WTC11 (cell line): Measurements from ENCODE around the gene SLC25A45. TPM values are rescaled to one million over a fixed set of nuclear protein-coding genes. Genes with fewer than 3 reads are reported as not detected.

Experiments
- ATAC-seq: fragments of 200-7000 bp; cut with Tn5 transposase; 2 replicates; pipeline ENCODE4 v1.10.0; 2021; ENCODE audit warnings: mild to moderate bottlenecking, moderate library complexity
- CTCF ChIA-PET: fragments of 300-600 bp; sonication (Branson Sonifier 250); formaldehyde crosslinking; loops from one replicate; lab custom pipeline; 2021; ENCODE audit warnings: antibody characterized with exemption; lab: Charles Lee
- POLR2A ChIA-PET: fragments of 350-600 bp; sonication (Branson Sonifier 250); formaldehyde crosslinking; loops from one replicate; lab custom pipeline; 2021; ENCODE audit warnings: antibody characterized with exemption; lab: Charles Lee
- DNase-seq: peaks from one replicate; pipeline ENCODE4 v3.0.0; 2021; ENCODE audit warnings: low spot score
- H3K27ac Mint-ChIP-seq: 2 replicates; pipeline ENCODE4 v1.8.0; 2021; ENCODE audit warnings: mixed read lengths
- H3K27me3 Mint-ChIP-seq: 2 replicates; pipeline ENCODE4 v1.8.0; 2021; ENCODE audit warnings: low read depth, mild to moderate bottlenecking, moderate library complexity, mixed read lengths
- H3K36me3 Mint-ChIP-seq: 2 replicates; pipeline ENCODE4 v1.8.0; 2021; ENCODE audit warnings: mixed read lengths
- H3K4me1 Mint-ChIP-seq: 2 replicates; pipeline ENCODE4 v1.8.0; 2022; ENCODE audit warnings: mixed read lengths
- H3K4me3 Mint-ChIP-seq: 2 replicates; pipeline ENCODE4 v1.8.0; 2021; ENCODE audit warnings: mild to moderate bottlenecking, moderate library complexity, mixed read lengths
- H3K9me3 Mint-ChIP-seq: 2 replicates; pipeline ENCODE4 v1.8.0; 2021; ENCODE audit warnings: mixed read lengths
- CBFB ChIP-seq: sonication (generic); formaldehyde crosslinking; IDR thresholded peaks from 2 replicates; pipeline ENCODE4 v1.8.1; 2022; ENCODE audit warnings: mild to moderate bottlenecking, low read depth, missing genetic modification reagents
- ELF4 ChIP-seq: sonication (generic); formaldehyde crosslinking; IDR thresholded peaks from 2 replicates; pipeline ENCODE4 v1.8.1; 2022; ENCODE audit warnings: low read depth, mild to moderate bottlenecking, moderate library complexity, missing genetic modification reagents
- GRHL2 ChIP-seq: fragments of 250-450 bp; sonication (Bioruptor Pico); IDR thresholded peaks from 2 replicates; pipeline ENCODE4 v1.8.0; 2022; ENCODE audit warnings: mild to moderate bottlenecking, moderate library complexity; ENCODE audit not compliant: insufficient replicate concordance, severe bottlenecking
- IRF2 ChIP-seq: sonication (generic); formaldehyde crosslinking; IDR thresholded peaks from 2 replicates; pipeline ENCODE4 v1.8.0; 2022; ENCODE audit warnings: low read depth, missing genetic modification reagents, borderline replicate concordance
- JAZF1 ChIP-seq: fragments of 250-450 bp; sonication (Bioruptor Pico); IDR thresholded peaks from 2 replicates; pipeline ENCODE4 v1.9.0; 2021; ENCODE audit warnings: moderate library complexity, mild to moderate bottlenecking, inconsistent platforms
- NR1H2 ChIP-seq: sonication (generic); formaldehyde crosslinking; IDR thresholded peaks from 2 replicates; pipeline ENCODE4 v1.9.0; 2021; ENCODE audit warnings: mild to moderate bottlenecking, moderate library complexity, missing genetic modification reagents
- ZNF138 ChIP-seq: sonication (generic); formaldehyde crosslinking; conservative IDR thresholded peaks from 2 replicates; pipeline ENCODE4 v1.8.1; 2022; ENCODE audit warnings: mild to moderate bottlenecking, moderate library complexity, missing genetic modification reagents
- ZNF396 ChIP-seq: fragments of 250-450 bp; sonication (Bioruptor Pico); IDR thresholded peaks from 2 replicates; pipeline ENCODE4 v1.8.0; 2021; ENCODE audit warnings: mild to moderate bottlenecking, moderate library complexity, borderline replicate concordance
- total RNA-seq: library from RNA; stranded (reverse); gene quantifications from 3 replicates; pipeline ENCODE4 v1.2.3, GENCODE V29; 2021
- TF ChIP-seq, protein P1 (sequence below): sonication (generic); formaldehyde crosslinking; IDR thresholded peaks from 2 replicates; pipeline ENCODE4 v1.8.0; 2022; ENCODE audit warnings: mild to moderate bottlenecking, missing genetic modification reagents
- TF ChIP-seq, protein P2 (sequence below): sonication (generic); formaldehyde crosslinking; IDR thresholded peaks from 2 replicates; pipeline ENCODE4 v1.8.0; 2023; ENCODE audit warnings: mild to moderate bottlenecking, missing genetic modification reagents
- TF ChIP-seq, protein P3 (sequence below): fragments of 250-450 bp; sonication (Bioruptor Pico); IDR thresholded peaks from 2 replicates; pipeline ENCODE4 v1.9.0; 2021; ENCODE audit warnings: mild to moderate bottlenecking
- TF ChIP-seq, protein P4 (sequence below): sonication (generic); formaldehyde crosslinking; IDR thresholded peaks from 2 replicates; pipeline ENCODE4 v1.8.1; 2022; ENCODE audit warnings: low read depth, mild to moderate bottlenecking, moderate library complexity, missing genetic modification reagents, borderline replicate concordance
- TF ChIP-seq, protein P5 (sequence below): fragments of 250-450 bp; sonication (Bioruptor Pico); IDR thresholded peaks from 2 replicates; pipeline ENCODE4 v1.9.0; 2021; ENCODE audit warnings: moderate library complexity, mild to moderate bottlenecking, inconsistent platforms, borderline replicate concordance
- TF ChIP-seq, protein P6 (sequence below): sonication (generic); formaldehyde crosslinking; IDR thresholded peaks from 2 replicates; pipeline ENCODE4 v1.8.1; 2022; ENCODE audit warnings: missing genetic modification reagents, borderline replicate concordance
- TF ChIP-seq, protein P7 (sequence below): sonication (generic); formaldehyde crosslinking; IDR thresholded peaks from 2 replicates; pipeline ENCODE4 v1.8.1; 2023; ENCODE audit warnings: mild to moderate bottlenecking, missing genetic modification reagents, moderate library complexity
- TF ChIP-seq, protein P8 (sequence below): sonication (generic); formaldehyde crosslinking; IDR thresholded peaks from 2 replicates; pipeline ENCODE4 v1.8.1; 2022; ENCODE audit warnings: mild to moderate bottlenecking, missing genetic modification reagents, moderate library complexity, borderline replicate concordance

The SLC25A45 gene
- total RNA-seq, 1 experiment from 2014 or later, result 1.7 TPM

DNA sequence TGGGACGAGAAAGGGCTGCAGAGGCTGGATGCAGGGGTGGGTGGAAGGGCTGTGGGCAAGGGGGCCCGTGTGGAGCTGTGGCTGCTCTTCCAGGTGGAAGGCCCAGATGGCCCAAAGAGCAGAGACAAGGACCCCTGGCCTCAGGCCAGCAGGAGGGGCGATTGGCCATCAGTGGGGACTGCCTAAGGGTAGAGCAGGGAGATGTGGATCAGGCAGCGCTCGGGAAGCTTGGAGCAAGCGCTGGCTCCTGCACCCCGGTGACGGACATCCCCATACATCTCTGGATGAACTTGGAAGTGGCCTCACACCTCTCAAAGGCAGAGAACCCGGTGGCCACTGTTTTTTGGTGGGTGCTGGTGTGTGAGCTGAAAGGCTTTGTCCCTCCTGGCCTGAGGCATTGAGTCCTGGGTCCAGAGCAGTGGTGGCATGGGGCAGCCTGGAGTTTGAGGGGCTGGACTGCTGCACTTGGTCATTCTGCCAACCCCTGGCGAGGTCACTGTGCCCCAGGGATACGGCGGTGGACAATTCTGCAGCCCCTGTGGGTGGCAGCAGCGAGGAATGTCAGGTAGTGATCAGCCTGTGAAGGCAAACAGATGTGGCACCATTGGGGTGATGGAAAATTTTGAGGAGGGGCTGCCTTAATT lies 9.9 kb upstream of the SLC25A45 start:
- no peak for TF ChIP-seq CBFB
- TF ChIP-seq, protein P1, sequence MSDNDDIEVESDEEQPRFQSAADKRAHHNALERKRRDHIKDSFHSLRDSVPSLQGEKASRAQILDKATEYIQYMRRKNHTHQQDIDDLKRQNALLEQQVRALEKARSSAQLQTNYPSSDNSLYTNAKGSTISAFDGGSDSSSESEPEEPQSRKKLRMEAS, result no peak
- TF ChIP-seq ZNF138 (CRISPR knock-in tag), result no peak
- CTCF ChIA-PET, result interaction anchor here (1.2 to 2.4 kb wide), 3 partner anchors 14 to 148 kb away, joined by 3 to 9 read pairs (median 7); no protein-coding TSS in a partner anchor
- peaks cover 4% of the 10 kb centered on the region for H3K36me3 Mint-ChIP-seq
- POLR2A ChIA-PET, result no interaction called here
- no peak for DNase-seq
- H3K9me3 Mint-ChIP-seq, result no peaks in the 10 kb centered on the region
- H3K4me3 Mint-ChIP-seq, result no peak overlapping the region
- no peaks in the 10 kb centered on the region for H3K27me3 Mint-ChIP-seq
- H3K27ac Mint-ChIP-seq, result no peak overlapping the region
- ATAC-seq, result no peak
- peaks cover 14% of the 10 kb centered on the region for H3K4me1 Mint-ChIP-seq

DNA sequence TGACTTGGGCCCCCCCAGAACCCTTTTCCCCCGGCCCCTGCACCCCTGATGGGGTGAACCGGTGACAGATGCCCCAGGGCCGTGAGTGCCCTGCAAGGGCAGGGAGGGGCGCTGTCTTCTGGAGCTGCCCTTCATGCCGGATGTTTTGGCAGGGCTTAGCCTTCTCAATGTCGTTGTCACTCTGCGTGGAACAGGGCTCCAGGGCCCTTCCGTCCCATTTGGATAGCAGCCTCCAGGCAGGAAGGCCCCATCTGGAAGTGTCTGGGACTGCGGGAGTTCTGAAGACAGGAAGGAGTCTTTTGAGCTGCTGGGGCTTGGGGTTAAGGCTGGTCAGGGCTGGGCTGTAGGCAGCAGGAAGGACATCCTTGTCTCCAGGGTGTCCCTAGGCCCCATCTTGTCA lies 8.6 kb upstream of the SLC25A45 start:
- POLR2A ChIA-PET, result interaction anchor here (0.8 kb wide), 1 partner anchor 117 kb away, joined by 3 read pairs; no protein-coding TSS in a partner anchor
- H3K4me3 Mint-ChIP-seq, result no peak overlapping the region

DNA sequence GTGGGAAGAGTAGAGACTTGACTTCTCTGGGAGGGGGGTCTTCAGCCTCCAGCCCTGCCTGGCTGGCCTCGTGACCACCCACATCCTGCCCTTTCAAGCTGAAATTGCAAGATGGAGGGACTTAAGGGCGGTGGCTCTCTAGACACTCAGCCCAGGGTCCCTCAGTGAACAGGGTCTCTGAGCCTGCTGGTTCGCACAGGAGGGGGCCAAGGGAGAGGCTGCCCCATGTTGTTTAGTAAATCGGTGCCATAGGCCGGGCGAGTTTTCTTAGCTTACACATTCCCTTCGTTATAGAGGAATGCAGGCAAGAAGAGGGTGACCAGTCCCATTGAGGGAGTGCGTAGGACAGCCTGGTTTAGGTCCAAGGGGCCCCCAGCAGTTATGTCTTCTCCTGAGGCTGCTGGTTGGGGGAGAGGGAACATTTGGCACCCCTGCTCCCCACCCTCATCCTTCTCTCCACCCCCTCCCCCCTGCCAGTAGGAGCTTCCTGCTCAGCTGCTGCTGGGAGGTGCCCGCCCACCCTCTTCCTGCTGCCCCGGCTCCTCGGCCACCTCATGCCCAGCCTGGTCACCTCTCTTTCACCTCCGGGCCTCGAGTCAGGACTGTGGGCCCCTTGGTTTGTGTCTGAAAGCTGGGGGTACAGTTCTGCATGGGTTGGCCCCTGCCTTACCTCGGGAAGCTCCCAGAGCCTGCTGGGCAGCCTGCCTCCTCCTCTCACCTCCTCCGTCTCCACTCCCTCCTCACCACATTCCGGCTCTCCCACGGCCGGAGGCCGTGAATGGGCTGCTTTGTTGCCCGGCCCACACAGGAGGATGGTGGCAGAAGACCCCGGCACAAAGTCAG lies 7.9 kb upstream of the SLC25A45 start:
- Mint-ChIP-seq H3K4me1 (peaks cover 14% of the 10 kb centered on the region), H3K27ac (no peak overlapping the region), H3K9me3 (no peaks in the 10 kb centered on the region), H3K36me3 (no peaks in the 10 kb centered on the region), H3K27me3 (no peaks in the 10 kb centered on the region; the same call in 1 of the 2 replicates), H3K4me3 (no peak overlapping the region)
- ChIA-PET POLR2A (interaction anchor here (0.8 to 1.0 kb wide), 2 partner anchors 30 to 118 kb away, joined by 3 read pairs; no protein-coding TSS in a partner anchor), CTCF (interaction anchor here (0.5 to 2.4 kb wide), 12 partner anchors 10 to 248 kb away, joined by 3 to 9 read pairs (median 4); partner anchors contain the start of genes SIPA1 and ZNRD2)
- ATAC-seq, result peak; percentile 21; the same call in 1 of the 2 replicates
- DNase-seq, result no peak
- TF ChIP-seq, protein P2, sequence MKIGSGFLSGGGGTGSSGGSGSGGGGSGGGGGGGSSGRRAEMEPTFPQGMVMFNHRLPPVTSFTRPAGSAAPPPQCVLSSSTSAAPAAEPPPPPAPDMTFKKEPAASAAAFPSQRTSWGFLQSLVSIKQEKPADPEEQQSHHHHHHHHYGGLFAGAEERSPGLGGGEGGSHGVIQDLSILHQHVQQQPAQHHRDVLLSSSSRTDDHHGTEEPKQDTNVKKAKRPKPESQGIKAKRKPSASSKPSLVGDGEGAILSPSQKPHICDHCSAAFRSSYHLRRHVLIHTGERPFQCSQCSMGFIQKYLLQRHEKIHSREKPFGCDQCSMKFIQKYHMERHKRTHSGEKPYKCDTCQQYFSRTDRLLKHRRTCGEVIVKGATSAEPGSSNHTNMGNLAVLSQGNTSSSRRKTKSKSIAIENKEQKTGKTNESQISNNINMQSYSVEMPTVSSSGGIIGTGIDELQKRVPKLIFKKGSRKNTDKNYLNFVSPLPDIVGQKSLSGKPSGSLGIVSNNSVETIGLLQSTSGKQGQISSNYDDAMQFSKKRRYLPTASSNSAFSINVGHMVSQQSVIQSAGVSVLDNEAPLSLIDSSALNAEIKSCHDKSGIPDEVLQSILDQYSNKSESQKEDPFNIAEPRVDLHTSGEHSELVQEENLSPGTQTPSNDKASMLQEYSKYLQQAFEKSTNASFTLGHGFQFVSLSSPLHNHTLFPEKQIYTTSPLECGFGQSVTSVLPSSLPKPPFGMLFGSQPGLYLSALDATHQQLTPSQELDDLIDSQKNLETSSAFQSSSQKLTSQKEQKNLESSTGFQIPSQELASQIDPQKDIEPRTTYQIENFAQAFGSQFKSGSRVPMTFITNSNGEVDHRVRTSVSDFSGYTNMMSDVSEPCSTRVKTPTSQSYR (CRISPR knock-in tag), result no peak
- TF ChIP-seq, protein P3, sequence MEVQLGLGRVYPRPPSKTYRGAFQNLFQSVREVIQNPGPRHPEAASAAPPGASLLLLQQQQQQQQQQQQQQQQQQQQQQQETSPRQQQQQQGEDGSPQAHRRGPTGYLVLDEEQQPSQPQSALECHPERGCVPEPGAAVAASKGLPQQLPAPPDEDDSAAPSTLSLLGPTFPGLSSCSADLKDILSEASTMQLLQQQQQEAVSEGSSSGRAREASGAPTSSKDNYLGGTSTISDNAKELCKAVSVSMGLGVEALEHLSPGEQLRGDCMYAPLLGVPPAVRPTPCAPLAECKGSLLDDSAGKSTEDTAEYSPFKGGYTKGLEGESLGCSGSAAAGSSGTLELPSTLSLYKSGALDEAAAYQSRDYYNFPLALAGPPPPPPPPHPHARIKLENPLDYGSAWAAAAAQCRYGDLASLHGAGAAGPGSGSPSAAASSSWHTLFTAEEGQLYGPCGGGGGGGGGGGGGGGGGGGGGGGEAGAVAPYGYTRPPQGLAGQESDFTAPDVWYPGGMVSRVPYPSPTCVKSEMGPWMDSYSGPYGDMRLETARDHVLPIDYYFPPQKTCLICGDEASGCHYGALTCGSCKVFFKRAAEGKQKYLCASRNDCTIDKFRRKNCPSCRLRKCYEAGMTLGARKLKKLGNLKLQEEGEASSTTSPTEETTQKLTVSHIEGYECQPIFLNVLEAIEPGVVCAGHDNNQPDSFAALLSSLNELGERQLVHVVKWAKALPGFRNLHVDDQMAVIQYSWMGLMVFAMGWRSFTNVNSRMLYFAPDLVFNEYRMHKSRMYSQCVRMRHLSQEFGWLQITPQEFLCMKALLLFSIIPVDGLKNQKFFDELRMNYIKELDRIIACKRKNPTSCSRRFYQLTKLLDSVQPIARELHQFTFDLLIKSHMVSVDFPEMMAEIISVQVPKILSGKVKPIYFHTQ (CRISPR knock-in tag), result no peak
- TF ChIP-seq, protein P4, sequence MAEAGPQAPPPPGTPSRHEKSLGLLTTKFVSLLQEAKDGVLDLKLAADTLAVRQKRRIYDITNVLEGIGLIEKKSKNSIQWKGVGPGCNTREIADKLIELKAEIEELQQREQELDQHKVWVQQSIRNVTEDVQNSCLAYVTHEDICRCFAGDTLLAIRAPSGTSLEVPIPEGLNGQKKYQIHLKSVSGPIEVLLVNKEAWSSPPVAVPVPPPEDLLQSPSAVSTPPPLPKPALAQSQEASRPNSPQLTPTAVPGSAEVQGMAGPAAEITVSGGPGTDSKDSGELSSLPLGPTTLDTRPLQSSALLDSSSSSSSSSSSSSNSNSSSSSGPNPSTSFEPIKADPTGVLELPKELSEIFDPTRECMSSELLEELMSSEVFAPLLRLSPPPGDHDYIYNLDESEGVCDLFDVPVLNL (CRISPR knock-in tag), result no peak
- TF ChIP-seq JAZF1 (CRISPR knock-in tag) (no peak), IRF2 (no peak), ZNF396 (no peak)
- TF ChIP-seq, protein P5, sequence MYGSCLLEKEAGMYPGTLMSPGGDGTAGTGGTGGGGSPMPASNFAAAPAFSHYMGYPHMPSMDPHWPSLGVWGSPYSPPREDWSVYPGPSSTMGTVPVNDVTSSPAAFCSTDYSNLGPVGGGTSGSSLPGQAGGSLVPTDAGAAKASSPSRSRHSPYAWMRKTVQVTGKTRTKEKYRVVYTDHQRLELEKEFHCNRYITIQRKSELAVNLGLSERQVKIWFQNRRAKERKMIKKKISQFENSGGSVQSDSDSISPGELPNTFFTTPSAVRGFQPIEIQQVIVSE (CRISPR knock-in tag), result no peak

More for the DNA sequence above, 8.6 kb upstream of the SLC25A45 start:
- peak; percentile 65 for ATAC-seq
- H3K4me1 Mint-ChIP-seq, result peaks cover 14% of the 10 kb centered on the region
- peak overlapping the region; percentile 65; the same call in 1 of the 2 replicates for H3K27ac Mint-ChIP-seq
- H3K9me3 Mint-ChIP-seq, result no peaks in the 10 kb centered on the region
- no peak for TF ChIP-seq NR1H2 (CRISPR knock-in tag)
- TF ChIP-seq, protein P6, sequence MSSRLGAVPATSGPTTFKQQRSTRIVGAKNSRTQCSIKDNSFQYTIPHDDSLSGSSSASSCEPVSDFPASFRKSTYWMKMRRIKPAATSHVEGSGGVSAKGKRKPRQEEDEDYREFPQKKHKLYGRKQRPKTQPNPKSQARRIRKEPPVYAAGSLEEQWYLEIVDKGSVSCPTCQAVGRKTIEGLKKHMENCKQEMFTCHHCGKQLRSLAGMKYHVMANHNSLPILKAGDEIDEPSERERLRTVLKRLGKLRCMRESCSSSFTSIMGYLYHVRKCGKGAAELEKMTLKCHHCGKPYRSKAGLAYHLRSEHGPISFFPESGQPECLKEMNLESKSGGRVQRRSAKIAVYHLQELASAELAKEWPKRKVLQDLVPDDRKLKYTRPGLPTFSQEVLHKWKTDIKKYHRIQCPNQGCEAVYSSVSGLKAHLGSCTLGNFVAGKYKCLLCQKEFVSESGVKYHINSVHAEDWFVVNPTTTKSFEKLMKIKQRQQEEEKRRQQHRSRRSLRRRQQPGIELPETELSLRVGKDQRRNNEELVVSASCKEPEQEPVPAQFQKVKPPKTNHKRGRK (CRISPR knock-in tag), result no peak
- TF ChIP-seq ELF4 (CRISPR knock-in tag), result no peak
- TF ChIP-seq CBFB, result 0 out of 2 replicates have a peak, but pooled peaks have one; percentile 29
- TF ChIP-seq JAZF1 (CRISPR knock-in tag), result no peak
- TF ChIP-seq, protein P7, sequence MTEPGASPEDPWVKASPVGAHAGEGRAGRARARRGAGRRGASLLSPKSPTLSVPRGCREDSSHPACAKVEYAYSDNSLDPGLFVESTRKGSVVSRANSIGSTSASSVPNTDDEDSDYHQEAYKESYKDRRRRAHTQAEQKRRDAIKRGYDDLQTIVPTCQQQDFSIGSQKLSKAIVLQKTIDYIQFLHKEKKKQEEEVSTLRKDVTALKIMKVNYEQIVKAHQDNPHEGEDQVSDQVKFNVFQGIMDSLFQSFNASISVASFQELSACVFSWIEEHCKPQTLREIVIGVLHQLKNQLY, result no peak
- TF ChIP-seq, protein P8, sequence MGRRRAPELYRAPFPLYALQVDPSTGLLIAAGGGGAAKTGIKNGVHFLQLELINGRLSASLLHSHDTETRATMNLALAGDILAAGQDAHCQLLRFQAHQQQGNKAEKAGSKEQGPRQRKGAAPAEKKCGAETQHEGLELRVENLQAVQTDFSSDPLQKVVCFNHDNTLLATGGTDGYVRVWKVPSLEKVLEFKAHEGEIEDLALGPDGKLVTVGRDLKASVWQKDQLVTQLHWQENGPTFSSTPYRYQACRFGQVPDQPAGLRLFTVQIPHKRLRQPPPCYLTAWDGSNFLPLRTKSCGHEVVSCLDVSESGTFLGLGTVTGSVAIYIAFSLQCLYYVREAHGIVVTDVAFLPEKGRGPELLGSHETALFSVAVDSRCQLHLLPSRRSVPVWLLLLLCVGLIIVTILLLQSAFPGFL (CRISPR knock-in tag), result no peak
- TF ChIP-seq GRHL2 (CRISPR knock-in tag), result no peak
- H3K36me3 Mint-ChIP-seq, result no peaks in the 10 kb centered on the region
- DNase-seq, result peak; percentile 40
- CTCF ChIA-PET, result interaction anchor here (0.5 to 2.4 kb wide), 15 partner anchors 11 to 247 kb away, joined by 3 to 9 read pairs (median 4); partner anchors contain the start of genes SIPA1 and ZNRD2
- no peaks in the 10 kb centered on the region; the same call in 1 of the 2 replicates for H3K27me3 Mint-ChIP-seq
